K562 treated with DMSO at 1 percent for 48 hours (cell line): Measurements from ENCODE around the gene REM1. TPM values are rescaled to one million over a fixed set of nuclear protein-coding genes. Genes with fewer than 3 reads are reported as not detected.

ENCODE experiments used
- total RNA-seq: library from RNA; unstranded; fragments of 300-600 nt; gene quantifications from 2 replicates; pipeline ENCODE4 v1.2.3, GENCODE V29; 2022; ENCODE audit warnings: low replicate concordance; ENCODE audit errors: extremely low read depth

The REM1 gene, protein sequence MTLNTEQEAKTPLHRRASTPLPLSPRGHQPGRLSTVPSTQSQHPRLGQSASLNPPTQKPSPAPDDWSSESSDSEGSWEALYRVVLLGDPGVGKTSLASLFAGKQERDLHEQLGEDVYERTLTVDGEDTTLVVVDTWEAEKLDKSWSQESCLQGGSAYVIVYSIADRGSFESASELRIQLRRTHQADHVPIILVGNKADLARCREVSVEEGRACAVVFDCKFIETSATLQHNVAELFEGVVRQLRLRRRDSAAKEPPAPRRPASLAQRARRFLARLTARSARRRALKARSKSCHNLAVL
- total RNA-seq: not detected in 2 replicates

DNA sequence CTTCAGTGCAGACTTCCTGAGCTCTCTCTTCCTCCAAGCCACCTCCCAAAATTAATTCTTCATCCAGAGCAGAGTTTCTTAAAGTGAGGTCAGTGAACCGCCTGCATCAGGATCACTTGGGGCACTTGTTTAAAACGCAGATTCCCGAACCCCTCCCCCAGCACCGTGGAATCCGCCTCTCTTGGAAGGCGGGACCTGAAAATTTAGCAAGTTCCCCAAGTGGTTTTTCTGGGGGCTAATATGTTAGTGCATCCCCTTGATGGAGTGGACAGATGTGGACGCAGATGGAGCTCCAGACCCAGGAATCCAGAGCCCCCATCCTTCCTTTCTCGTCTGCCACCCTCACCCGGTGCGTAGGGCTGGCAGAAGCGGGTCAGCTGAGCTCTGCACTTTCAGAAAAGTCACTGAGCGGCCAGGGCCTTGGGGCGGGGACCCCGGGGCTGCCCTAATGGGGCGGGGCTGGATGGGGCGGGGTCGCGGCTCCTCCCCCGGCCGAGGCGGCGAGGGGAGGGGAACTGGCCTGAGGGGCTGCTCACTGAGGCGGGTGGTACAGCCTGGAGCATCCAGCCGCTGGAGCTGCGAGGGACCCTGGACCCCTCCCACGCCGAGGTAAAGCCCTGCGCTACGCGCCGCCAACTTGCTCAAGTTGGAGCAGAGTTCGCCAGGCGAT, at the start of gene REM1, which contains the start of gene DEFB124:
Gene REM1 (plus strand): TSS at position 531 of the 670 bp plus-strand sequence. CDS start 1,158 bp downstream, outside the sequence.
Gene DEFB124 (minus strand): TSS at position 370 of the 670 bp plus-strand sequence. CDS start 2,114 bp downstream, outside the sequence.

DNA sequence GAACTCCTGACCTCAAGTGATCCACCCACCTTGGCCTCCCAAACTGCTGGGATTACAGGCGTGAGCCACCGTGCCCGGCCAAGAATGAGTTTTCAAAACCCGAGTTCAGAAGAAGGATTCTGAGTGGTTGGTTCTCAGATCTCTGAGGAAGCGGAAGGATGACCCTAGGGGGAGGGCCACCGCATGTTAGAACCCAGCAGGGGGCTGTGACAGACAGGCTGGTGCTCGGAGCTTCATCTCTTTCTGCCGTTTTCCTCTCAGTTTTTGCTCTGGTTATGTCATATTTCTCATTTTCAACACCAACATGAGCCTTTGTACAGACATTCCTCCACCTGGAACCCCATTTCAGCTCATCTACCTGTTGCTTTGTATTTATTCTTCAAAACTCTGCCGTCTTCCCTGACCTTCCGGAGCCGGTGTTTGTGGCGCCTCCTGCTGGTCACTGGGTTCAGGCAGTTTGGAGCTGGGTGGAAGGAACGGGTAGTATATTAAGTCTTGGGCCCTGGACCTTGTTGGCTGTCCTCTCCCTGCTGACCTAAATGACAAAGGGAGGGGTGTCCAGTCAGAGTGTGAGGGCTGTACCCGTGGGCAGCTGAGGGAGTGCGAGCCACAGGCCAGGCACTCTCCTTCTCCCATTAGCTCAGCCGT, 35.0 kb upstream of the REM1 start, which contains the start of gene DEFB123:
Gene DEFB123 (plus strand): TSS at position 621 of the 648 bp plus-strand sequence. CDS start 67 bp downstream, outside the sequence.

DNA sequence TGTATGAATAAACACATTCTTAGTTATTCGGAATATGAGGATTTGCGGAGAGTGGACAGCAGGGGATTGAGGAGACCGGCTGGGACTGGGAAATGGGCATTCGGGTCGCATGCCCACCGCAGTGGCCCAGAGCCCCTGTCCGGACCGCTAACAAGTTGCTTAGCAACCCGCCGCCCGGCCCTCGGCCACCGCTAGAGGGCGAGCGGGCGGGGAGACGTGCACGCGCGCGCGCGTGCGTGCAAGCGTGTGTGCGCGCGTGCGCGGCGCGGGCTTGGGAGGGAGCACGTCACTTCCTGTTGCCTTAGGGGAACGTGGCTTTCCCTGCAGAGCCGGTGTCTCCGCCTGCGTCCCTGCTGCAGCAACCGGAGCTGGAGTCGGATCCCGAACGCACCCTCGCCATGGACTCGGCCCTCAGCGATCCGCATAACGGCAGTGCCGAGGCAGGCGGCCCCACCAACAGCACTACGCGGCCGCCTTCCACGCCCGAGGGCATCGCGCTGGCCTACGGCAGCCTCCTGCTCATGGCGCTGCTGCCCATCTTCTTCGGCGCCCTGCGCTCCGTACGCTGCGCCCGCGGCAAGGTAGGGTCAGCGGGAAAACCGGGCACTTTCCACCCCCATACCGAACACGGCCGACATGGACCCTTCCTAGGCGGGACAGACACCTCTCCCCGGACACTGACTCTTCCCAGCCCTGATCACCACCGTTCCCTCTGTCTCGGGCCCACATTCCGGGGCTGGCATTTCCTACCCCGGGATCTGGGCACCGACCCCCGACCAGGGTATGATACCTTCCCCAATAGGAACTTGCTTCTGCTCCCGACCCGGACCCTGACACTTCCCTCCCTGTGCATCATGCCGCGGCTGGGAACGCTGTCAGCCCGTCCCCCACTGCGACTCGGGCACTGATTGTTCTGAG, 39.3 kb downstream of the REM1 start, which contains the start of gene HM13:
Gene HM13 (plus strand): TSS at position 289 of the 918 bp plus-strand sequence. CDS start 110 bp downstream, at position 399.

Other genes starting within 250 kb of the REM1 start
- gene DEFB115, start 217.6 kb upstream of the REM1 start, total RNA-seq: not detected in 2 replicates
- gene DEFB116, start 166.7 kb upstream of the REM1 start, total RNA-seq: not detected in 2 replicates
- not detected in 2 replicates for gene DEFB118, start 106.7 kb upstream of the REM1 start, total RNA-seq
- gene DEFB119, start 84.7 kb upstream of the REM1 start, total RNA-seq: not detected in 2 replicates
- gene DEFB121, start 69.1 kb upstream of the REM1 start, total RNA-seq: not detected in 2 replicates
- not detected in 2 replicates for gene DEFB123, start 34.7 kb upstream of the REM1 start, total RNA-seq
- gene DEFB124, start 161 bp upstream of the REM1 start, total RNA-seq: not detected in 2 replicates
- not detected in 2 replicates for gene HM13, start 39.2 kb downstream of the REM1 start, total RNA-seq
- gene ID1, start 130.0 kb downstream of the REM1 start, total RNA-seq: not detected in 2 replicates
- gene COX4I2, start 162.6 kb downstream of the REM1 start, total RNA-seq: not detected in 2 replicates
- not detected in 2 replicates for gene BCL2L1, start 247.6 kb downstream of the REM1 start, total RNA-seq